HG03045 (cell line): ENCODE measurements around the gene PLEKHH3.
"Not testable (repeated sequence)": the region's sequence is repeated elsewhere in the genome, so short reads cannot be mapped to it uniquely, and the experiment has no call there.

Experiments used
- ATAC-seq: cut with Tn5 transposase; IDR thresholded peaks from one replicate; pipeline ENCODE4 v1.9.1; 2021; ENCODE audit warnings: mild to moderate bottlenecking, moderate library complexity; ENCODE audit not compliant: unreplicated experiment

The PLEKHH3 gene

GRCh38 chr17:42673266-42673884 lies 3.4 kb downstream of the PLEKHH3 start:
- no peak for ATAC-seq

- no peak for ATAC-seq
Observed at GRCh38 chr17:42672038-42672437, 4.8 kb downstream of the PLEKHH3 start.

- ATAC-seq: no peak
Observed at GRCh38 chr17:42670789-42671657, 5.8 kb downstream of the PLEKHH3 start.

GRCh38 chr17:42669977-42670788 lies 6.6 kb downstream of the PLEKHH3 start:
- ATAC-seq: no peak

GRCh38 chr17:42669705-42669976 lies 7.2 kb downstream of the PLEKHH3 start:
- no peak for ATAC-seq

- no peak for ATAC-seq
Observed at GRCh38 chr17:42667088-42667951, 9.5 kb downstream of the PLEKHH3 start.

- ATAC-seq: not testable (repeated sequence)
Observed at GRCh38 chr17:42666126-42666525, 10.7 kb downstream of the PLEKHH3 start.

GRCh38 chr17:42665581-42666001 lies 11.2 kb downstream of the PLEKHH3 start:
- ATAC-seq: no peak

GRCh38 chr17:42660692-42661345 lies 16.0 kb downstream of the PLEKHH3 start:
- ATAC-seq: no peak

GRCh38 chr17:42659932-42660274 lies 16.9 kb downstream of the PLEKHH3 start:
- ATAC-seq: not testable (repeated sequence)

- ATAC-seq: peak; percentile 50
Observed at GRCh38 chr17:42659079-42659931, 17.5 kb downstream of the PLEKHH3 start, which contains the start of gene TUBG2. TSS of gene TUBG2 (plus strand) at chr17:42659284. CDS start at chr17:42659504, 220 bp downstream.

- no peak for ATAC-seq
Observed at GRCh38 chr17:42657824-42658588, 18.8 kb downstream of the PLEKHH3 start.

GRCh38 chr17:42655528-42655927 lies 21.3 kb downstream of the PLEKHH3 start:
- ATAC-seq: no peak

- ATAC-seq: no peak
Observed at GRCh38 chr17:42653179-42654124, 23.3 kb downstream of the PLEKHH3 start.

GRCh38 chr17:42651392-42651791 lies 25.4 kb downstream of the PLEKHH3 start:
- ATAC-seq: no peak

- no peak for ATAC-seq
Observed at GRCh38 chr17:42647778-42648177, 29.0 kb downstream of the PLEKHH3 start.

- no peak for ATAC-seq
Observed at GRCh38 chr17:42642336-42642735, 34.5 kb downstream of the PLEKHH3 start.
